A549 (cell line): Measurements from ENCODE around the gene OR2T10.
"Not testable (repeated sequence)": the region's sequence is repeated elsewhere in the genome, so short reads cannot be mapped to it uniquely, and the experiment has no call there.

Experiments used
- CEBPB ChIP-seq, 2 experiments: fragments of >200 bp in 1 of 2; sonication (Bioruptor Twin) in 1 of 2; formaldehyde crosslinking in 1 of 2; IDR thresholded peaks; 2 replicates each; pipeline ENCODE4 v1.6.1; 2012 to 2016
- CTCF ChIP-seq: fragments of >200 bp; sonication (Bioruptor Twin); formaldehyde crosslinking; IDR thresholded peaks from 3 replicates; pipeline ENCODE4 v1.5.1; 2016
- KDM1A ChIP-seq: fragments of 200-600 bp; sonication (generic); IDR thresholded peaks from 2 replicates; pipeline ENCODE4 v1.6.1; 2016; ENCODE audit warnings: low read depth, mild to moderate bottlenecking
- NR3C1 ChIP-seq: fragments of >200 bp; sonication (Bioruptor Twin); formaldehyde crosslinking; IDR thresholded peaks from 3 replicates; pipeline ENCODE4 v1.6.1; 2017
- PBX3 ChIP-seq: IDR thresholded peaks from 2 replicates; pipeline ENCODE4 v1.6.1; 2012
- POLR2A ChIP-seq: IDR thresholded peaks from 2 replicates; pipeline ENCODE4 v1.6.1; 2012; ENCODE audit warnings: mild to moderate bottlenecking, low read length
- RFX5 ChIP-seq: fragments of 450-650 bp; IDR thresholded peaks from 2 replicates; pipeline ENCODE4 v1.7.1; 2014; ENCODE audit warnings: antibody characterized with exemption, mild to moderate bottlenecking, moderate library complexity
- USF2 ChIP-seq: fragments of 450-650 bp; IDR thresholded peaks from 2 replicates; pipeline ENCODE4 v1.6.1; 2014; ENCODE audit warnings: antibody characterized with exemption
- TF ChIP-seq, protein P1 (sequence below): fragments of 150-350 bp; IDR thresholded peaks from 2 replicates; pipeline ENCODE4 v1.6.1; 2014; ENCODE audit warnings: low read depth, mild to moderate bottlenecking, low read length
- TF ChIP-seq, protein P2 (sequence below): IDR thresholded peaks from 2 replicates; pipeline ENCODE4 v1.6.1; 2012; ENCODE audit warnings: low read depth, borderline replicate concordance

DNA sequence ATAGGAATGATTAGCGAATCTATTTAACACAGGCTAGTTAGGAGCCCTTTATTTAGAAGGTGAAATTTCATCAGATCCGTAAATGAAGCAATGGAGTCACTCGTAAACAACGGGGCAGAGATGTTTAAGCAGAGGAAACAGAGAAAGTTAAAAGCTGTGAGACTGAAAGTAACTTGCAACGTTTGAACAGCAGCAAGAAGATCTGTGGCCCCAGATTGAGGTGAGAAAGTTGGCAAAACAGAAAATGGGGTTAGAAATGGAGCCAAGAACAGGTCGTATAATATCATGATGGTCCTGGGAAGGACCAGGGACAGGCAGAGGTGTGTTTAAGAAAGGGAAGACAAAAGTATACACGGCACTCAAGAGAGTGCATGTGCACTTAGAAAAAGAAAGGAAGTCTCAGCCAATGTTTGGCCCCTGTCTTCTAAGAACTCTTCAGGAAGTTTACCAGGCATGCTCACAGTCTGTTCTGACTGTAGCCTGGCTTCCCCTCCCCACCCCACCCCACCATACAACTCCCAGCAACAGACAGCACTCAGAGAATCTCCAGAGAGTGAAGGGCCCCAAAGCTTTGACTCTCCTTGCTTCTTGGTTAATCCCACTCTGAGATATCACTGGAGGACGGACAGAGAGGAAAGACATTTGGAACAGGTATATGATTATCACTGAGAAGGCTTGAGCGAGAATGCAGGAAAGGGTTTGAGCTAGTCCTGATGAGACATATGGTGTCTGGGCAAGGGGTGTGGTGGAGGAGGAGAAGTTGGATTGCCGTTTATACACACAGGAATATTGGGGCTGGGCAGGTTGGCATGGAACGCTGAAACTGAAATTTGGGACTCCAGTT is 31.7 kb downstream of the OR2T10 start:
- not testable (repeated sequence) for TF ChIP-seq CTCF; POLR2A; KDM1A; RFX5; NR3C1; CEBPB (IDR thresholded peaks at IDR 0.05); USF2; PBX3
- TF ChIP-seq, protein P1, sequence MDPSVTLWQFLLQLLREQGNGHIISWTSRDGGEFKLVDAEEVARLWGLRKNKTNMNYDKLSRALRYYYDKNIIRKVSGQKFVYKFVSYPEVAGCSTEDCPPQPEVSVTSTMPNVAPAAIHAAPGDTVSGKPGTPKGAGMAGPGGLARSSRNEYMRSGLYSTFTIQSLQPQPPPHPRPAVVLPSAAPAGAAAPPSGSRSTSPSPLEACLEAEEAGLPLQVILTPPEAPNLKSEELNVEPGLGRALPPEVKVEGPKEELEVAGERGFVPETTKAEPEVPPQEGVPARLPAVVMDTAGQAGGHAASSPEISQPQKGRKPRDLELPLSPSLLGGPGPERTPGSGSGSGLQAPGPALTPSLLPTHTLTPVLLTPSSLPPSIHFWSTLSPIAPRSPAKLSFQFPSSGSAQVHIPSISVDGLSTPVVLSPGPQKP = not testable (repeated sequence)
- TF ChIP-seq, protein P2, sequence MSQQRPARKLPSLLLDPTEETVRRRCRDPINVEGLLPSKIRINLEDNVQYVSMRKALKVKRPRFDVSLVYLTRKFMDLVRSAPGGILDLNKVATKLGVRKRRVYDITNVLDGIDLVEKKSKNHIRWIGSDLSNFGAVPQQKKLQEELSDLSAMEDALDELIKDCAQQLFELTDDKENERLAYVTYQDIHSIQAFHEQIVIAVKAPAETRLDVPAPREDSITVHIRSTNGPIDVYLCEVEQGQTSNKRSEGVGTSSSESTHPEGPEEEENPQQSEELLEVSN = not testable (repeated sequence)
